Endothelial cell of umbilical vein (primary cell): Measurements from ENCODE around the gene ZNF454. TPM values are rescaled to one million over a fixed set of nuclear protein-coding genes. Genes with fewer than 3 reads are reported as not detected.

Source experiments
- BruUV-seq: library from RNA; stranded (reverse); fragments of 400-500 nt; replicated peaks from 2 replicates; lab custom pipeline; 2021; lab: Mats Ljungman, UMichigan
- CTCF ChIA-PET: fragments of 300-600, 350-600 bp; sonication (Branson Sonifier 250); formaldehyde crosslinking; loops from one replicate; lab custom pipeline; 2021; ENCODE audit warnings: antibody characterized with exemption, inconsistent platforms; lab: Charles Lee
- POLR2A ChIA-PET: fragments of 300-600, 350-600 bp; sonication (Branson Sonifier 250); formaldehyde crosslinking; loops from one replicate; lab custom pipeline; 2021; ENCODE audit warnings: antibody characterized with exemption, inconsistent platforms; lab: Charles Lee
- DNase-seq: peaks from one replicate; pipeline ENCODE4 v3.0.0-alpha.2; 2011; ENCODE audit warnings: low read depth, low spot score
- FAIRE-seq: peaks from 2 replicates; lab custom pipeline; 2011; peaks lifted over from hg19 to GRCh38; lab: Jason Lieb, UNC
- H2AFZ ChIP-seq: 2 replicates; pipeline ENCODE4 v1.6.0; 2012; ENCODE audit warnings: low read depth, low read length, control low read depth, inconsistent platforms
- H3K27ac ChIP-seq: 2 replicates; pipeline ENCODE4 v1.5.1; 2011; ENCODE audit warnings: low read depth, mild to moderate bottlenecking, control low read depth, low read length, moderate library complexity; ENCODE audit not compliant: insufficient read depth
- H3K27me3 ChIP-seq, 2 experiments: 2 replicates each; pipeline versions ENCODE4 v1.6.0 to v1.6.1; 2011; ENCODE audit warnings: low read length in 2 of 2, mixed read lengths in 1 of 2; ENCODE audit not compliant: control insufficient read depth in 2 of 2, insufficient read depth in 2 of 2
- H3K36me3 ChIP-seq, 2 experiments: 2 replicates in 1 of 2; 3 replicates in 1 of 2; pipeline ENCODE4 v1.5.1; 2011; ENCODE audit warnings: low read length in 2 of 2, mild to moderate bottlenecking in 1 of 2, moderate library complexity in 1 of 2; ENCODE audit not compliant: control insufficient read depth in 2 of 2, insufficient read depth in 2 of 2; ENCODE audit errors: extremely low read depth in 1 of 2
- H3K4me1 ChIP-seq: 3 replicates; pipeline ENCODE4 v1.5.1; 2011; ENCODE audit warnings: mild to moderate bottlenecking, low read length; ENCODE audit not compliant: control insufficient read depth, insufficient read depth; ENCODE audit errors: extremely low read depth
- H3K4me2 ChIP-seq: 2 replicates; pipeline ENCODE4 v1.6.1; 2011; ENCODE audit warnings: low read length, control low read depth, mixed read lengths; ENCODE audit not compliant: insufficient read depth
- H3K4me3 ChIP-seq, 3 experiments: fragments of 200-600 bp in 1 of 3; sonication (generic), shearing (Covaris generic) in 1 of 3; replicated peaks in 1 of 3; 2 replicates each; pipeline ENCODE4 v1.5.1; 2011 to 2016; ENCODE audit warnings: control low read depth in 3 of 3, low read length in 3 of 3, mild to moderate bottlenecking in 2 of 3, inconsistent platforms in 1 of 3, low read depth in 1 of 3, moderate library complexity in 1 of 3; ENCODE audit not compliant: insufficient read depth in 1 of 3
- H3K79me2 ChIP-seq: 2 replicates; pipeline ENCODE4 v1.6.0; 2012; ENCODE audit warnings: low read length, inconsistent platforms; ENCODE audit not compliant: control insufficient read depth, insufficient read depth
- H3K9ac ChIP-seq: replicated peaks from 2 replicates; pipeline ENCODE3; 2011; ENCODE audit warnings: low read length, control low read depth; ENCODE audit not compliant: insufficient read depth; ENCODE audit errors: extremely low read depth
- H3K9me1 ChIP-seq: replicated peaks from 3 replicates; pipeline ENCODE4 v1.6.0; 2011; ENCODE audit warnings: mild to moderate bottlenecking, low read length; ENCODE audit not compliant: control insufficient read depth, insufficient read depth; ENCODE audit errors: extremely low read depth
- H3K9me3 ChIP-seq: replicated peaks from 2 replicates; pipeline ENCODE4 v1.5.1; 2012; ENCODE audit warnings: low read length, inconsistent platforms; ENCODE audit not compliant: control insufficient read depth, insufficient read depth
- H4K20me1 ChIP-seq: replicated peaks from 2 replicates; pipeline ENCODE3; 2011; ENCODE audit warnings: mild to moderate bottlenecking, low read length; ENCODE audit not compliant: control insufficient read depth, insufficient read depth; ENCODE audit errors: extremely low read depth
- EZH2 ChIP-seq: IDR thresholded peaks from 2 replicates; pipeline ENCODE4 v1.6.1; 2012; ENCODE audit warnings: borderline replicate concordance, low read depth, mild to moderate bottlenecking, moderate library complexity, low read length, inconsistent platforms; ENCODE audit not compliant: severe bottlenecking
- FOS ChIP-seq: IDR thresholded peaks from 2 replicates; pipeline ENCODE4 v1.6.1; 2011; ENCODE audit warnings: mild to moderate bottlenecking, low read length, moderate library complexity, borderline replicate concordance; ENCODE audit not compliant: insufficient read depth
- GATA2 ChIP-seq: IDR thresholded peaks from 2 replicates; pipeline ENCODE4 v1.7.0; 2011; ENCODE audit warnings: low read depth, mild to moderate bottlenecking, moderate library complexity, mixed read lengths, low read length; ENCODE audit not compliant: insufficient read length, insufficient read depth
- JUN ChIP-seq: IDR thresholded peaks from 2 replicates; pipeline ENCODE4 v1.6.1; 2011; ENCODE audit warnings: borderline replicate concordance, low read depth; ENCODE audit not compliant: insufficient read length, insufficient read depth
- MYC ChIP-seq: IDR thresholded peaks from one replicate; pipeline ENCODE4 v1.6.1; 2011; ENCODE audit warnings: mild to moderate bottlenecking, low read depth, low read length
- POLR2A ChIP-seq: IDR thresholded peaks from 2 replicates; pipeline ENCODE4 v1.6.1; 2012; ENCODE audit warnings: low read depth, mild to moderate bottlenecking, control low read depth, low read length
- POLR2AphosphoS5 ChIP-seq: IDR thresholded peaks from 2 replicates; pipeline ENCODE4 v1.6.1; 2012; ENCODE audit warnings: low read depth, mild to moderate bottlenecking, control low read depth, low read length, moderate library complexity; ENCODE audit not compliant: insufficient read depth
- dilution Hi-C: fragments of 300-500 bp; cut with MboI; formaldehyde crosslinking; loops from one replicate; pipeline ENCODE4 v1.15.0; 2019; ENCODE audit warnings: low sequenced_read_pairs; ENCODE audit not compliant: extremely low pct_ligation_motif_present
- intact Hi-C: fragments of 100-400 bp; cut with micrococcal nuclease; formaldehyde crosslinking; loops from one replicate; pipeline ENCODE4 v1.10.0; 2022
- polyA plus RNA-seq, 4 experiments: library from polyadenylated mRNA; depleted of rRNA in 3 of 4; stranded (reverse) in 3 of 4; unstranded in 1 of 4; fragments of >200 nt; gene quantifications; 2 replicates each; pipeline versions ENCODE4 v1.2.1 to v1.2.3, GENCODE V29; 2011 to 2012; ENCODE audit warnings: missing spikeins in 1 of 4
- total RNA-seq: library from RNA; stranded (reverse); gene quantifications from 2 replicates; pipeline ENCODE4 v1.2.3, GENCODE V29; 2021
- TF ChIP-seq, protein P1 (sequence below): IDR thresholded peaks from 2 replicates; pipeline ENCODE4 v1.6.1; 2011; ENCODE audit not compliant: insufficient read depth, insufficient read length
- TF ChIP-seq, protein P2 (sequence below), 2 donors: IDR thresholded peaks; 1 replicate in 1 of 2; 2 replicates in 1 of 2; pipeline ENCODE4 v1.5.1; 2011; ENCODE audit warnings: low read length in 2 of 2, mild to moderate bottlenecking in 2 of 2, moderate library complexity in 2 of 2, control low read depth in 1 of 2, inconsistent platforms in 1 of 2, low read depth in 1 of 2; ENCODE audit not compliant: insufficient read depth in 1 of 2; ENCODE audit errors: extremely low read depth in 1 of 2

Gene ZNF454
- total and polyA plus RNA-seq, 2 donors (not counting 3 experiments of a cell fraction or from before 2014, with no cell fraction given) = 0.14 to 0.55 TPM

DNA sequence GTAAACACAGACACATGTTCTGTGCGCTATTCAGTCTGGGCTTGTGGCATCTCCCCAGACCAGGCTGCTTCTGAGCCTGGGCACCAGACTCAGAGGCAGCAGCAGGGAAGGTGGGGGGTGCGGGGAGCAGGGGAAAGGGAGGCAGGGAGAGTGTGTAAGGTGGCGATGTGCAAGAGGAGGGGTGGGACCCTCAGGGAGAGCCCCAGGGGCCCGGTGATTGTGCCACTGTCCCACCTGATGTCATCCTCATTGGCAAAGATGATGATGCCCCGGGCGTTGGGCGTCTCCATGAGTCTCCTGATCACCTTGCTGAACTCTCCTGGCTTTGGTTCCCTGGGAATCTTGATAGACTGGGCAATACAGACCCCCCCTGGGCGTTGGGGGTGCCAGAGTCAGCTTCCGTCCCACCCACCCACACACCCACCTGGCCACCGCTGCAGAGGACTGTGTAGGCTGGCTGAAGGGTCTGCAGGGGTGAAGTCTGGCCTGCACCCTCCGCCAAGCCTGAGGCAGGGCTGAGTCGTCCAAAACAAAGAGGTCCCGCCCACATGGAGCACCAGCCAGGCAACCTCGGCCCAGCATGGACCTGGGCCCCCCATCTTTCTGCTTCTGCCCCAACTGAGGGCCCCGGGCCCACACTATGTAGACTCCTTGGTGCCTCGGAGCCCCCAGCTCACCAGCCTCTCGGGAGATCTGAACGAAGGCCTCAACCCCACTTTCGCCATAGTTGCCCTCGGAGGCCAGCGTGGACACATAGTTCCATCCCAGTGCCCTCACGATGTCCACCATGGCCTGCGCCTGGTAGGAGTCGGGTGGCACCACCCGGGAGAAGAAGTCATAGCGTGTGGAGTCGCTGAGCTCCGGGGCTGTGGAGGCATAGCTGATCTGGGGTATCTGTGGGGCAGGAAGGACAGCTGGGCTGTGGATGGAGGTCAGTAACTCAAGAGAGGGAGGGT, 50.5 kb downstream of the ZNF454 start:
- TF ChIP-seq GATA2 (no peak), MYC (no peak), EZH2 (no peak), POLR2A (no peak), FOS (no peak), JUN (no peak), POLR2AphosphoS5 (no peak)
- TF ChIP-seq, protein P1, sequence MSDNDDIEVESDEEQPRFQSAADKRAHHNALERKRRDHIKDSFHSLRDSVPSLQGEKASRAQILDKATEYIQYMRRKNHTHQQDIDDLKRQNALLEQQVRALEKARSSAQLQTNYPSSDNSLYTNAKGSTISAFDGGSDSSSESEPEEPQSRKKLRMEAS = no peak
- TF ChIP-seq, protein P2, sequence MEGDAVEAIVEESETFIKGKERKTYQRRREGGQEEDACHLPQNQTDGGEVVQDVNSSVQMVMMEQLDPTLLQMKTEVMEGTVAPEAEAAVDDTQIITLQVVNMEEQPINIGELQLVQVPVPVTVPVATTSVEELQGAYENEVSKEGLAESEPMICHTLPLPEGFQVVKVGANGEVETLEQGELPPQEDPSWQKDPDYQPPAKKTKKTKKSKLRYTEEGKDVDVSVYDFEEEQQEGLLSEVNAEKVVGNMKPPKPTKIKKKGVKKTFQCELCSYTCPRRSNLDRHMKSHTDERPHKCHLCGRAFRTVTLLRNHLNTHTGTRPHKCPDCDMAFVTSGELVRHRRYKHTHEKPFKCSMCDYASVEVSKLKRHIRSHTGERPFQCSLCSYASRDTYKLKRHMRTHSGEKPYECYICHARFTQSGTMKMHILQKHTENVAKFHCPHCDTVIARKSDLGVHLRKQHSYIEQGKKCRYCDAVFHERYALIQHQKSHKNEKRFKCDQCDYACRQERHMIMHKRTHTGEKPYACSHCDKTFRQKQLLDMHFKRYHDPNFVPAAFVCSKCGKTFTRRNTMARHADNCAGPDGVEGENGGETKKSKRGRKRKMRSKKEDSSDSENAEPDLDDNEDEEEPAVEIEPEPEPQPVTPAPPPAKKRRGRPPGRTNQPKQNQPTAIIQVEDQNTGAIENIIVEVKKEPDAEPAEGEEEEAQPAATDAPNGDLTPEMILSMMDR (IDR thresholded peaks at IDR 0.05; ENCODE audit: extremely low read depth in 1 of 2, insufficient read depth in 1 of 2, low read depth in 1 of 2, low read length in 2 of 2) = no peak
- Histone ChIP-seq H3K4me2 (no peak overlapping the region), H3K27ac (no peak overlapping the region), H3K4me3 (no peak overlapping the region), H3K9me3 (peaks cover 4% of the 10 kb centered on the region), H3K79me2 (no peaks in the 10 kb centered on the region), H3K27me3 (no peaks in the 10 kb centered on the region), H3K9me1 (no peaks in the 10 kb centered on the region), H3K36me3 (no peaks in the 10 kb centered on the region), H2AFZ (no peak overlapping the region), H4K20me1 (no peaks in the 10 kb centered on the region), H3K9ac (no peak overlapping the region), H3K4me1 (no peaks in the 10 kb centered on the region)
- no TSS peak for BruUV-seq
- intact Hi-C loops = no loop called here
- dilution Hi-C loops = no loop called here
- DNase-seq = no peak
- FAIRE-seq = no peak
- ChIA-PET POLR2A (no interaction called here), CTCF (no interaction called here)
